Activated CD4-positive, alpha-beta T cell treated with anti-CD3 and anti-CD28 coated beads, Interleukin-2, amount 10 ng/mL, durations not matched to agents 7 days and 5 days (primary cell): ENCODE results near the gene MAVS. TPM values are rescaled to one million over a fixed set of nuclear protein-coding genes. Genes with fewer than 3 reads are reported as not detected.
"Not testable (repeated sequence)": the region's sequence is repeated elsewhere in the genome, so short reads cannot be mapped to it uniquely, and the experiment has no call there.

Source experiments
- CTCF ChIA-PET: fragments of 350-600 bp; sonication (Branson Sonifier 250); formaldehyde crosslinking; loops from one replicate; lab custom pipeline; 2021; ENCODE audit warnings: antibody characterized with exemption; lab: Charles Lee
- POLR2A ChIA-PET: fragments of 350-600 bp; sonication (Branson Sonifier 250); formaldehyde crosslinking; loops from one replicate; lab custom pipeline; 2021; ENCODE audit warnings: antibody characterized with exemption; lab: Charles Lee
- DNase-seq: peaks from one replicate; pipeline ENCODE4 v3.0.0-alpha.2; 2020
- H3K27ac Mint-ChIP-seq: one replicate; pipeline ENCODE4 v1.8.0; 2021; ENCODE audit warnings: mild to moderate bottlenecking, moderate library complexity, mixed read lengths
- H3K27me3 Mint-ChIP-seq: one replicate; pipeline ENCODE4 v1.8.0; 2021; ENCODE audit warnings: mixed read lengths
- H3K36me3 Mint-ChIP-seq: one replicate; pipeline ENCODE4 v1.8.0; 2021; ENCODE audit warnings: low read depth, mixed read lengths
- H3K4me1 Mint-ChIP-seq: one replicate; pipeline ENCODE4 v1.8.0; 2021; ENCODE audit warnings: mixed read lengths
- H3K4me3 Mint-ChIP-seq: one replicate; pipeline ENCODE4 v1.8.0; 2021; ENCODE audit warnings: mild to moderate bottlenecking, moderate library complexity, mixed read lengths
- H3K9me3 Mint-ChIP-seq: one replicate; pipeline ENCODE4 v1.8.0; 2021; ENCODE audit warnings: mixed read lengths
- total RNA-seq, 2 experiments: library from RNA; stranded (reverse); gene quantifications; one replicate each; pipeline ENCODE4 v1.2.3, GENCODE V29; 2021

The MAVS gene
- total RNA-seq, 2 experiments from 2014 or later, result 34.8 to 36.4 TPM

DNA sequence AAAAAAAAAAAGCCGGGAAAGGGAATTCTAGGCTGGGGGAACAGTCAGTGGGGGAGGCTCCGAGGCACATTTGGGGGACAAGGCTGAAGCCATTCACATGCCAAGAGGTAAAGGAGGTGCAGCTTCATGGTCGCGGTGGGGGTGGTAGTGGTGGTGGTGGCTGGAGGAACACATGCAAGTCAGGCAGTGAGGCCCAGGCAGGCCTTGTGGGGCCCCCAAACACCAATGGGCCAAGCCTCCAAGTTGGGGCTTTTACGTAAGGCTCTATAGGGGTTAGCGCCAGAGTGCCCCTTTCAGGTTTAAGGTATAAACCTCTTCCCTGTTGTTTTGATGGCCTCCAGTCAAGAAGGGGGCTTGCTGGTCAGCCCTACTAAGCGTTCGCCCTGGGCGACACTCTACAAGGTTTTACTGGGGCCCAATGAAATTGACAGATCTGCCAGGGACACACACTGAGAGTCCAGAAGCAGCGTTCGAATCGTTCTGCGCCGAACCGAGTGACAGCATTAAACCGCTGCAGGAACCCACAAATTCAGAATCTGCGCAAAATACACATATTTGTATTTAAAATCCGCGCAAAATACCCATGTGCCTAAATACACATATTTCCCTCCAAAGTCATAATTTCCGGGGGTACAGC lies 27.1 kb upstream of the MAVS start:
- peak overlapping the region; percentile 81 for H3K4me3 Mint-ChIP-seq
- H3K27me3 Mint-ChIP-seq, result no peaks in the 10 kb centered on the region
- ChIA-PET POLR2A (interaction anchor here (1.5 kb wide), 1 partner anchor 33 kb away, joined by 5 read pairs; the partner anchor contains the start of gene CENPB), CTCF (interaction anchor here (0.7 to 11.7 kb wide), 16 partner anchors 8 to 254 kb away, joined by 3 to 94 read pairs (median 4); partner anchors contain the start of genes ADISSP, CDC25B and CENPB)
- DNase-seq, result no peak
- no peaks in the 10 kb centered on the region for H3K9me3 Mint-ChIP-seq
- H3K36me3 Mint-ChIP-seq, result peaks cover 12% of the 10 kb centered on the region
- peaks cover 61% of the 10 kb centered on the region for H3K4me1 Mint-ChIP-seq
- peak overlapping the region; percentile 92 for H3K27ac Mint-ChIP-seq

DNA sequence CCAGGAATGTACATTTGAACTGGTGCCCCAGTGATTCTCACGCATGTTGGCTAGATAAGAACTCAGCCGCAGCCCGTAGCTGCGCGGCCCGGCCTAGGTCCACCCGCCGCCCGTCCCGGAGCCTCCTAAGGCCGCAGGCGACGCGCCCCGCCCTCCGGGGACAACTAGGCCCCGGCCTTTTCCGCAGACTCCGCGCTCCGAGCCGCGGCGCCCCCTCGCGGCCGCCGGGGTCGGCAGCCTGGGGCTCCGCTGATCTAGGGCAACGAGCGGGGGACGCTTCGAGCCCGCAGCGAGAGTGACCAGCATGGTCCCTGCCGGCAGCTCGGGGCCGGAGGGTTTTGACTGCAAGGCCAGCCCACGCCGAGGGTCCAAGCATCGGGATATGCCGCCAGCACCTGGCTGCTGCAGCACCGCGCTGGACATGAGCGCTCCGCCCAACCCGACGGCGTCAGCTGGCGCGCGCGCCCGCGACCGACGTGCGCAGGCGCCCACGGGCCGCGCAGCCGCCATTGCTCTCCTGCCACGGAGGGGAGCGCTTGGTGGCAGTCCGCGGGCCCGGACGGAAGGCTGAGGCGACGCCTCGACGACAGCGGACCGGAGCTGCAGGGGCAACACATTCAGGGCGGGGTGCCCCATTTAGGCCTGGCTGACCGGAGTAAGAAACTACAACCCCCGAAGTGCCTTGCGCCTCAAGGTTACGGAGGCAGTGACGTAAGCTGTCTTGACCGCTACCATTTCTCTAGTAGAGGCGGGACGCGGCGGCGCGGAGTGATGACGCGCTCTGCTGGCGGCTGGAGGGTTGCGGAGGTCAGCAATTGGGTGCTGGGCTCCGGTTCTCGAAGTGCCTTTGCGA lies 26.4 kb upstream of the MAVS start, which contains the start of gene AP5S1:
TSS of gene AP5S1 (plus strand) at position 500 of the 853 bp plus-strand sequence. CDS start 1,571 bp downstream, outside the sequence.
- Mint-ChIP-seq H3K27ac (peak within 1 kb of the TSS; percentile 93), H3K9me3 (no peaks in the 10 kb centered on the region), H3K36me3 (peaks cover 13% of the 10 kb centered on the region), H3K4me1 (peaks cover 55% of the 10 kb centered on the region), H3K27me3 (no peaks in the 10 kb centered on the region), H3K4me3 (peak within 1 kb of the TSS; percentile 81)
- ChIA-PET POLR2A (interaction anchor here (1.0 to 1.5 kb wide), 2 partner anchors 24 to 34 kb away, joined by 4 to 5 read pairs; partner anchors contain the start of genes CDC25B and CENPB), CTCF (interaction anchor here (0.7 to 11.7 kb wide), 34 partner anchors 9 to 265 kb away, joined by 3 to 94 read pairs (median 4); partner anchors contain the start of genes ADISSP, CDC25B, CENPB and SPEF1)
- peak; percentile 93 for DNase-seq

DNA sequence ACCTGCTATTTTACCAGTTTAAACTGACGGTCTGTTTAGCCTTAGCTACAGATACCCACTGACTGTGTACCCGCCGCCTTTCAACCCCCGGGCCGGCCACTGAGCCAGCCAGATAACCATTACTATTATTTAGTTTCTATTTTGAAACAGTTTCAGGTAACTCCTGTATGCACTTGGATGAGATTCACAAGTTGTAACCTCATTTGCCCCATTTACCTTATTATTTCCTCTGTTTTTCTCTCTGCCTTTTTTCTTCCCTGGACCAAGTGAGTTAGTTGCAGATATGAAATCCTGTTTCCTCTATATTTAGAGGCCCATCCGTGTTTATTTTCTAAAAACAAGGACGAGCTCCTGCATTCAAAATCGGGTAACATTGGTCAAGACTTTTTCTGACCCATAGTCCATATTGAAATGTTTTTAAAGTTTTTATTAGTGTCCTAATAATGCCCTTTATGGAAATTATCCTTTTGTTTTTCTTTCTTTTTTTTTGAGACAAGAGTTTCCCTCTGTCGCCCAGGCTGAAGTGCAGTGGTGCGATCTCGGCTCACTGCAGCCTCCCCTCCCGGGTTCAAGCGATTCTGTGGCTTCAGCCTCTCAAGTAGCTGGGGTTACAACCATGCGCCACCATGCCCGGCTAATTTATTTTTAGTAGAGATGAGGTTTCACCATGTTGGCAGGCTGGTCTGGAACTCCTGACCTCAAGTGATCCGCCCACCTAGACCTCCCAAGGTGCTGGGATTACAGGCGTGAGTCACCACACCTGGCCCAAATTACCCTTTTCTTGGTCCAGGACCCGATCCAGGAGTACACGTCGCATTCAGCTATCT lies 25.5 kb upstream of the MAVS start:
- ChIA-PET CTCF (interaction anchor here (0.6 to 11.7 kb wide), 33 partner anchors 8 to 265 kb away, joined by 3 to 94 read pairs (median 4); partner anchors contain the start of genes ADISSP, CDC25B, CENPB and SPEF1), POLR2A (interaction anchor here (0.6 to 1.5 kb wide), 4 partner anchors 8 to 35 kb away, joined by 4 to 7 read pairs (median 5); partner anchors contain the start of genes CDC25B and CENPB)
- DNase-seq, result no peak
- no peaks in the 10 kb centered on the region for H3K9me3 Mint-ChIP-seq
- peak overlapping the region; percentile 93 for H3K27ac Mint-ChIP-seq
- H3K27me3 Mint-ChIP-seq, result no peaks in the 10 kb centered on the region
- peak overlapping the region; percentile 81 for H3K4me3 Mint-ChIP-seq
- H3K4me1 Mint-ChIP-seq, result peaks cover 46% of the 10 kb centered on the region
- H3K36me3 Mint-ChIP-seq, result peaks cover 11% of the 10 kb centered on the region

DNA sequence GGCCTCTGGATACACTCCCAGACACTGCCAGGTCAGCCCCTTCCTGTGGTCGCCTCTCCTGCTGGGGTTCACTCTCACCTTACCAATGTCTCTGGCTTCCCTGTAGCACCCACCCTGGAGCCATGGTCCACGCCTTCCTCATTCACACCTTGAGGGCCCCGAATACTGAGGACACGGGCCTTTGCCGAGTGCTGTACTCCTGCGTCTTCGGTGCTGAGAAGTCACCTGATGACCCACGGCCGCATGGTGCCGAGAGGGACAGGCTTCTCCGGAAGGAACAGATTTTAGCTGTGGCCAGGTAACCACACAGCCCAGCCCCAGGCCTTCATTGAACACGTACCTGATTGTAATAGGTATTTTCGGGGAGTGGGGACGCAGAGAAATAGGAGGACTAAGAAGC lies 24.6 kb upstream of the MAVS start:
- Mint-ChIP-seq H3K27ac (peak overlapping the region; percentile 93), H3K4me1 (peaks cover 39% of the 10 kb centered on the region), H3K9me3 (no peaks in the 10 kb centered on the region), H3K27me3 (no peaks in the 10 kb centered on the region), H3K4me3 (peak overlapping the region; percentile 81), H3K36me3 (peaks cover 15% of the 10 kb centered on the region)
- POLR2A ChIA-PET, result no interaction called here
- DNase-seq, result no peak
- CTCF ChIA-PET, result interaction anchor here (1.3 to 11.7 kb wide), 6 partner anchors 10 to 55 kb away, joined by 6 to 94 read pairs (median 12); partner anchors contain the start of genes ADISSP and CENPB

DNA sequence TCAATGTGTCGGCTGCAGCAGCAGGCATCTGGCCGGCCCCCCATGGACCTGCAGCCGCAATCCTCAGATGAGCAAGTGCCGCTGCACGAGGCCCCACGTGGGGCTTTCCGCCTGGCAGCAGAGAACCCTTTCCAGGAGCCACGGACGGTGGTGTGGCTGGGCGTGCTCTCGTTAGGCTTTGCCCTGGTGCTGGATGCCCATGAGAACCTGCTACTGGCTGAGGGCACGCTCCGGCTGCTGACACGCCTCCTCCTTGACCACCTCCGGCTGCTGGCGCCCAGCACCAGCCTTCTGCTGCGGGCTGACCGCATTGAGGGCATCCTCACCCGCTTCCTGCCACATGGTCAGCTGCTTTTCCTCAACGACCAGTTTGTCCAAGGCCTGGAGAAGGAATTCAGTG lies 22.8 kb upstream of the MAVS start:
- Mint-ChIP-seq H3K4me3 (no peak overlapping the region), H3K4me1 (peaks cover 23% of the 10 kb centered on the region), H3K9me3 (no peaks in the 10 kb centered on the region), H3K27me3 (no peaks in the 10 kb centered on the region), H3K36me3 (peaks cover 16% of the 10 kb centered on the region), H3K27ac (no peak overlapping the region)
- POLR2A ChIA-PET, result no interaction called here
- CTCF ChIA-PET, result interaction anchor here (1.0 to 1.5 kb wide), 2 partner anchors 14 to 23 kb away, joined by 3 to 4 read pairs; no protein-coding TSS in a partner anchor
- no peak for DNase-seq

DNA sequence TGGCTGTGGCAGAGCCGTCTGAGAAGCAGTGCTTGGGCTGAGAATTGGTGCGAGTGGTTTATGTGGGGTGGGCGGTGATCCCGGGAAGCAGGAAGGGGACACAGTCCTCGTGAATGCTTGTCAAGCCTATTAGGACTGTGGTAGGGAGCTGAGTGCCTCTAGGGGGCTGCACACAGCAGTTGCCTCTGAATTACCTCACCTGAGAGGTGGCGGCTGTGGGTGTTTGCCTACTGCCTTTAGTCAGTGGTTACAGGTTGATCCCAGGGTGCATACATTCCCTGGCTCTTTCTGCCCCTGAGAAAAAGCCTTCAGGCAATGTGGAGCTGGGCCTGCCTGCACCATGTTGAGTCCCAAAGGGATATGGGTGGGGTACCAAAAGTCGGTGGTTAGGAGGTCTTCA lies 21.1 kb upstream of the MAVS start:
- Mint-ChIP-seq H3K4me1 (peaks cover 11% of the 10 kb centered on the region), H3K9me3 (no peaks in the 10 kb centered on the region), H3K36me3 (peaks cover 22% of the 10 kb centered on the region), H3K27me3 (no peaks in the 10 kb centered on the region), H3K27ac (no peak overlapping the region), H3K4me3 (no peak overlapping the region)
- CTCF ChIA-PET, result interaction anchor here (1.5 kb wide), 1 partner anchor 25 kb away, joined by 4 read pairs; no protein-coding TSS in a partner anchor
- DNase-seq, result no peak
- POLR2A ChIA-PET, result no interaction called here

DNA sequence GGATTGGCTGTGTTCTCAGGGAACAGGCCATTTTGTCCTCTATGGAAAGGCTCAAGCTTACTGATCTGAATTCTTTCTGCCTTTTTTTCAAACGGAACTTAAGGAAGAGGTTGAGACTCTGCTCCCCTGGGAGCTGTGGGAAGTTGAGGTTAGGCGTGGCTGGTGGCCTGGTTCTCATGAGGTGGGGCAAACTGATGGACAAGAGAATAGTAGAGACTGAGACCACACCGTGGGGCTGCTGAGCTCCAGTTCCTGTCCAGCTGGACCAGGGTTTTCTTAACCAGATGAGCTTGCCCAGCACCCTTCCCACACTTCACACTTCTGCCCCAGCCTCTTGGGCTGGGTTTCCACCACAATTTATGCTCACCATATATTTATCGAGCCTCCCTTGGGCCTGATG lies 20.2 kb upstream of the MAVS start:
- peaks cover 22% of the 10 kb centered on the region for H3K36me3 Mint-ChIP-seq
- H3K27me3 Mint-ChIP-seq, result no peaks in the 10 kb centered on the region
- ChIA-PET POLR2A (no interaction called here), CTCF (interaction anchor here (0.8 to 1.5 kb wide), 6 partner anchors 8 to 259 kb away, joined by 3 read pairs; no protein-coding TSS in a partner anchor)
- DNase-seq, result no peak
- no peak overlapping the region for H3K4me3 Mint-ChIP-seq
- peaks cover 8% of the 10 kb centered on the region for H3K4me1 Mint-ChIP-seq
- no peaks in the 10 kb centered on the region for H3K9me3 Mint-ChIP-seq
- peak overlapping the region; percentile 42 for H3K27ac Mint-ChIP-seq

DNA sequence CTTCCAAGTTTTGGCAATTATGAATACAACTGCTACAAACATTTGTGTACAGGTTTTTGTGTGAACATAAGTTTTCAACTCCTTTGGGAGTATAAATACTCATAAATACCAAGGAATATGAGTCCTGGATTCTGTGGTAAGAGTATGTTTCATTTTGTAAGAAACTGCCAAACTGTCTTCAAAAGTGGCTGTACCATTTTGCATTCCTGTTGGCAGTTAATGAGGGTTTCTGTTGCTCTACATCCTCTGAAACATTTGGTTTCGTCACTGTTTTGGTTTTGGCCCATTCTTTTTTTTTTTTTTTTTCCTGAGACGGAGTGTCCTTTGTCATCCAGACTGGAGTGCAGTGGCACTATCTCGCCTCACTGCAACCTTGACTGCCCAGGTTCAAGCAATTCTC lies 17.8 kb upstream of the MAVS start:
- DNase-seq, result no peak
- ChIA-PET CTCF (interaction anchor here (0.7 to 1.2 kb wide), 3 partner anchors 8 to 306 kb away, joined by 3 to 4 read pairs (median 4); partner anchors contain the start of genes AP5S1 and CENPB), POLR2A (no interaction called here)
- Mint-ChIP-seq H3K36me3 (peaks cover 16% of the 10 kb centered on the region), H3K4me1 (no peaks in the 10 kb centered on the region), H3K9me3 (no peaks in the 10 kb centered on the region), H3K27me3 (no peaks in the 10 kb centered on the region), H3K4me3 (no peak overlapping the region), H3K27ac (no peak overlapping the region)

DNA sequence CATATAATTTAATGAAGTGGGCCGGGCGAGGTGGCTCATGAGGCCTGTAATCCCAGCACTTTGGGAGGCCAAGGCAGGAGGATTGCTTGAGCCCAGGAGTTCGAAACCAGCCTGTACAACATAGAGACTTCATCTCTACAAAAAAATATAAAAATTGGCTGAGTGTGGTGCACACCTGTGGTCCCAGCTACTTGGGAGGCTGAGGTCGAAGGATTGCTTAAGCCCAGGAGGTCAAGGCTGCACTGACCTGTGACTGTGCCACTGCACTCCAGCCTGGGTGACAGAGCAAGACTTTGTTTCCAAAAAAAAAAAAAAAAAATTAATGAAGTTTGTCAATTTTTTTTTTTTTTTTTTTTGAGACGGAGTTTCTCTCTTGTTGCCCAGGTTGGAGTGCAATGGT lies 16.7 kb upstream of the MAVS start:
- H3K36me3 Mint-ChIP-seq, result peaks cover 11% of the 10 kb centered on the region
- DNase-seq, H3K9me3 Mint-ChIP-seq, H3K27me3 Mint-ChIP-seq, H3K27ac Mint-ChIP-seq, POLR2A ChIA-PET, H3K4me1 Mint-ChIP-seq, H3K4me3 Mint-ChIP-seq: not testable (repeated sequence)
- CTCF ChIA-PET, result interaction anchor here (1.0 to 1.1 kb wide), 2 partner anchors 16 to 44 kb away, joined by 4 read pairs; partner anchors contain the start of gene CENPB

DNA sequence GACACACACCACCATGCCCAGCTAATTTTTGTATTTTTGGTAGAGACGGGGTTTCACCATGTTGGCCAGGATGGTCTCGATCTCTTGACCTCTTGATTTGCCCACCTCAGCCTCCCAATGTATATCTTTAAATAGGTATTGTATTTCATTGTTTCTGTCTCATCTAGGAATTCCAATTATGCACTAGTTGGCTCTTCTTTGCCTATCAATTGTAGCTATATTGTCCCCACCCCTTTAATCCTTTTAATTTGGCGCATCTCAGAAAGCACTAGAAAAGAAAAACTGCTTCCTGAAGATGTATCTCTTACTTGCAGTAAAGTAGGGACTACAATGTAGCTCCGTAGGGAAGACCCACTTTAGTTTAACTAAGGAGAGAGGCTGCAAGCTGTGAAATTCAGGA lies 10.5 kb upstream of the MAVS start:
- no peaks in the 10 kb centered on the region for H3K9me3 Mint-ChIP-seq
- peaks cover 21% of the 10 kb centered on the region for H3K4me1 Mint-ChIP-seq
- ChIA-PET CTCF (interaction anchor here (0.7 to 2.1 kb wide), 3 partner anchors 12 to 22 kb away, joined by 3 to 8 read pairs (median 3); partner anchors contain the start of gene AP5S1), POLR2A (no interaction called here)
- no peaks in the 10 kb centered on the region for H3K27me3 Mint-ChIP-seq
- H3K36me3 Mint-ChIP-seq, result no peaks in the 10 kb centered on the region
- no peak overlapping the region for H3K4me3 Mint-ChIP-seq
- H3K27ac Mint-ChIP-seq, result no peak overlapping the region
- no peak for DNase-seq

DNA sequence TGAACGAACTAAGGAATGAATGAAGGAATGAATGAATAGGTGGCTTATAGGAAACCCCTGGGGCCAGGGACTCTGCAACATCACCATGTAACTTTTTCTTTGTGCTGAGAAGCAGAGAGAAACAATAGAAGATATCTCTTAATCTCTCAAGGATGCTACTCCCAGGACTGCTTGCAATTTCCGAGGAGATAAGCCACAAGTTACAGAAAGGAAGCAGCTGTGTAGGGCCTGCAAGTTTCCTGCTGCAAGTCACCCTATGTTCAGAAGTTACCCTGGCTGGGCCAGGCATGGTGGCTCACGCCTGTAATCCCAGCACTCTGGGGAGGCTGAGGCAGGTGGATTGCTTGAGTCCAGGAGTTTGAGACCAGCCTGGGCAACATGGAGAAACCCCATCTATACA lies 7.3 kb upstream of the MAVS start:
- no peak overlapping the region for H3K4me3 Mint-ChIP-seq
- H3K9me3 Mint-ChIP-seq, result no peaks in the 10 kb centered on the region
- H3K36me3 Mint-ChIP-seq, result no peaks in the 10 kb centered on the region
- peaks cover 21% of the 10 kb centered on the region for H3K4me1 Mint-ChIP-seq
- H3K27ac Mint-ChIP-seq, result peak overlapping the region; percentile 71
- peak; percentile 22 for DNase-seq
- CTCF ChIA-PET, result interaction anchor here (0.6 to 1.3 kb wide), 5 partner anchors 13 to 53 kb away, joined by 3 read pairs; no protein-coding TSS in a partner anchor
- no peaks in the 10 kb centered on the region for H3K27me3 Mint-ChIP-seq
- POLR2A ChIA-PET, result interaction anchor here (0.6 kb wide), 1 partner anchor 10 kb away, joined by 7 read pairs; no protein-coding TSS in a partner anchor
